Ascending aorta (tissue), 2 donors: Measurements from ENCODE around the gene KIAA0319L. TPM values are rescaled to one million over a fixed set of nuclear protein-coding genes. Genes with fewer than 3 reads are reported as not detected.

Experiments
- DNase-seq, 2 donors: peaks; one replicate each; pipeline ENCODE4 v3.0.0-alpha.2; 2019; ENCODE audit warnings: low spot score in 2 of 2
- H3K27ac ChIP-seq, 2 donors: fragments of 200-600 bp; sonication (generic); one replicate each; pipeline ENCODE4 v1.5.1; 2016 to 2017; ENCODE audit warnings: mild to moderate bottlenecking in 1 of 2
- H3K27me3 ChIP-seq: fragments of 200-600 bp; sonication (generic); one replicate; pipeline ENCODE4 v1.5.1; 2017
- H3K36me3 ChIP-seq, 2 donors: fragments of 200-600 bp; sonication (generic); one replicate each; pipeline ENCODE4 v1.5.1; 2016
- H3K4me1 ChIP-seq, 2 donors: fragments of 200-600 bp; sonication (generic); one replicate each; pipeline ENCODE4 v1.5.1; 2016 to 2017; ENCODE audit warnings: mild to moderate bottlenecking in 1 of 2
- H3K4me3 ChIP-seq, 2 donors: fragments of 200-600 bp; sonication (generic); one replicate each; pipeline ENCODE4 v1.5.1; 2016 to 2017; ENCODE audit warnings: mild to moderate bottlenecking in 1 of 2
- H3K9me3 ChIP-seq, 2 donors: fragments of 200-600 bp; sonication (generic); one replicate each; pipeline ENCODE4 v1.5.1; 2016
- CTCF ChIP-seq, 3 experiments: fragments of 200-600 bp in 2 of 3; fragments of 450-650 bp in 1 of 3; sonication (generic) in 2 of 3; IDR thresholded peaks; one replicate each; pipeline ENCODE4 v1.5.1; 2016 to 2019; ENCODE audit warnings: antibody characterized with exemption in 3 of 3, mild to moderate bottlenecking in 1 of 3, moderate library complexity in 1 of 3
- intact Hi-C: fragments of 100-400 bp; cut with DNase I; formaldehyde crosslinking; loops from one replicate; pipeline ENCODE4 v1.15.1; 2023
- total RNA-seq: library from RNA; depleted of rRNA; stranded (reverse); fragments of >200 nt; gene quantifications from one replicate; pipeline ENCODE4 v1.1.0, GENCODE V29; 2016

The KIAA0319L gene
- total RNA-seq, 1 donor from 2014 or later, result 44.9 TPM

GRCh38 chr1:35449334-35450008 is 107.7 kb downstream of the KIAA0319L start:
- no peaks in the 10 kb centered on the region for H3K27me3 ChIP-seq
- no peak for TF ChIP-seq CTCF (IDR thresholded peaks at IDR 0.05)
- peaks cover 40 to 64% of the 10 kb centered on the region in 2 donors for H3K36me3 ChIP-seq
- intact Hi-C loops, result loop anchor here (2.0 to 5.0 kb wide), 3 partner anchors 107 to 323 kb away; partner anchors contain the start of genes KIAA0319L and NCDN
- no peak overlapping the region for H3K27ac ChIP-seq
- H3K9me3 ChIP-seq, result no peaks in the 10 kb centered on the region
- no peak for DNase-seq
- no peak overlapping the region for H3K4me3 ChIP-seq
- H3K4me1 ChIP-seq, result peaks cover 9 to 12% of the 10 kb centered on the region in 2 donors

- Histone ChIP-seq H3K9me3 (no peaks in the 10 kb centered on the region), H3K4me3 (no peak overlapping the region), H3K27ac (no peak overlapping the region), H3K27me3 (no peaks in the 10 kb centered on the region), H3K4me1 (peaks cover 9 to 12% of the 10 kb centered on the region in 2 donors), H3K36me3 (peaks cover 42 to 64% of the 10 kb centered on the region in 2 donors)
- intact Hi-C loops, result no loop called here
- TF ChIP-seq CTCF (IDR thresholded peaks at IDR 0.05), result no peak
- DNase-seq, result no peak
Measured at GRCh38 chr1:35448344-35448801, 108.8 kb downstream of the KIAA0319L start.

GRCh38 chr1:35447278-35447677 is 109.9 kb downstream of the KIAA0319L start:
- DNase-seq, result no peak
- no peak for TF ChIP-seq CTCF (IDR thresholded peaks at IDR 0.05)
- intact Hi-C loops, result no loop called here
- Histone ChIP-seq H3K36me3 (peaks cover 50 to 68% of the 10 kb centered on the region in 2 donors), H3K4me3 (no peak overlapping the region), H3K4me1 (peaks cover 6 to 10% of the 10 kb centered on the region in 2 donors), H3K27ac (no peak overlapping the region), H3K9me3 (no peaks in the 10 kb centered on the region), H3K27me3 (no peaks in the 10 kb centered on the region)

GRCh38 chr1:35444519-35444774 is 112.8 kb downstream of the KIAA0319L start:
- Histone ChIP-seq H3K27me3 (no peaks in the 10 kb centered on the region), H3K4me3 (no peak overlapping the region), H3K36me3 (peaks cover 72 to 82% of the 10 kb centered on the region in 2 donors), H3K27ac (no peak overlapping the region), H3K4me1 (no peaks in the 10 kb centered on the region), H3K9me3 (no peaks in the 10 kb centered on the region)
- DNase-seq, result no peak
- intact Hi-C loops, result no loop called here
- no peak for TF ChIP-seq CTCF (IDR thresholded peaks at IDR 0.05)

GRCh38 chr1:35443768-35444518 is 113.3 kb downstream of the KIAA0319L start:
- intact Hi-C loops, result no loop called here
- Histone ChIP-seq H3K36me3 (peaks cover 70 to 82% of the 10 kb centered on the region in 2 donors), H3K4me3 (no peak overlapping the region), H3K9me3 (no peaks in the 10 kb centered on the region), H3K27me3 (no peaks in the 10 kb centered on the region), H3K27ac (no peak overlapping the region), H3K4me1 (no peaks in the 10 kb centered on the region)
- DNase-seq, result no peak
- TF ChIP-seq CTCF (IDR thresholded peaks at IDR 0.05), result peak in 1 of 3 experiments; percentile 10
